NB4 (cell line): Measurements from ENCODE around the gene SLC6A16.

ENCODE experiments used
- DNase-seq: peaks from one replicate; pipeline ENCODE4 v3.0.0; 2010; ENCODE audit warnings: low read depth
- H3K4me3 ChIP-seq: one replicate; pipeline ENCODE4 v1.5.1; 2011; ENCODE audit warnings: mild to moderate bottlenecking, low read depth, low read length, moderate library complexity
- CTCF ChIP-seq: IDR thresholded peaks from one replicate; pipeline ENCODE4 v1.5.1; 2012; ENCODE audit warnings: low read depth, low read length
- MYC ChIP-seq: IDR thresholded peaks from 2 replicates; pipeline ENCODE4 v1.6.1; 2011; ENCODE audit warnings: low read depth, low read length
- POLR2A ChIP-seq: IDR thresholded peaks from 2 replicates; pipeline ENCODE4 v1.6.1; 2011; ENCODE audit warnings: mild to moderate bottlenecking; ENCODE audit not compliant: insufficient read length; ENCODE audit errors: extremely low read depth
- TF ChIP-seq, protein P1 (sequence below): IDR thresholded peaks from 2 replicates; pipeline ENCODE4 v1.6.1; 2011; ENCODE audit warnings: low read depth, low read length

Gene SLC6A16

DNA sequence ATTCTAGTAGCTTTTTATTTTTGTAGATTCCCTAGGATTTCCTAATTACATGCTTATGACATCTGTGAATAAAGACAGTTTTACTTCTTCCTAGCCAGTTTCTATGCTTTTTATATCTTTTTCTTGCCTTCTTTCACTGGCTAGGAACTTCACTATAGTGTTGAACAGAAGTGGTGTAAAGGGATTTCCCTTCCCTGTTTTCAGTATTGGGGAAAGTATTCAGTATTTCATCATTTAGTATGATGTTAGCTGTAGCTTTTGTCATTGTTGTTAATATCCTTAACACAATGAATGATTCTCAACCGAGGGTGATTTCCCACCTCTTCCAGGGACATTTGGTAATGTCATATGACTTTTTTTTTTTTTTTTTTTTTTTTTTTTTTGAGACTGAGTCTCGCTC, 77.3 kb downstream of the SLC6A16 start:
- TF ChIP-seq MYC (no peak), CTCF (no peak), POLR2A (no peak)
- TF ChIP-seq, protein P1, sequence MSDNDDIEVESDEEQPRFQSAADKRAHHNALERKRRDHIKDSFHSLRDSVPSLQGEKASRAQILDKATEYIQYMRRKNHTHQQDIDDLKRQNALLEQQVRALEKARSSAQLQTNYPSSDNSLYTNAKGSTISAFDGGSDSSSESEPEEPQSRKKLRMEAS: no peak
- H3K4me3 ChIP-seq: no peak overlapping the region
- no peak for DNase-seq

- no peak overlapping the region for H3K4me3 ChIP-seq
- no peak for DNase-seq
- TF ChIP-seq CTCF (no peak), POLR2A (no peak), MYC (no peak)
- TF ChIP-seq, protein P1: no peak
Observed at GRCh38 chr19:49244256-49244655, 80.7 kb downstream of the SLC6A16 start.

- no peak for DNase-seq
- no peak for TF ChIP-seq MYC
- TF ChIP-seq, protein P1: no peak
- TF ChIP-seq CTCF: no peak
- TF ChIP-seq POLR2A: no peak
- H3K4me3 ChIP-seq: no peak overlapping the region
Observed at GRCh38 chr19:49243726-49244125, 81.3 kb downstream of the SLC6A16 start.

DNA sequence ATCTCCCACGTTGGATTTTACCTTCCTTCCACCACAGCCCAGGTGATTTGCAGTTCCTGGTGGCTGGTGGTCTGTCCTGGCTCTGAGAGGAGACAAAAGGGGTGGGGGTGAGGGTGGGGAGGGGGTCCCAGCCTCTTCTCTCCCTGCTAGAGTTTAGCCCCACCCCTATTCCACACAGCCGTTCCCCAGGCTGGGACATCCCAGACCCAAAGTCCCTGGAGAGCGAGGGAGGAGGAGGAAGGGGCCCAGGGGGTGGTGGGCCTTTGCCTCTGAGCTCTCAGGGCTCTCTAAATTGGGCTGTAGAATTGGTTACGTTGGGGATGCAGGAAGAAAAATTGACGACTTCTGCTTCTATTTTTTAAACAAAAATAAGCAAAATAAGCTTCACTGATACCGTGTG, 81.9 kb downstream of the SLC6A16 start:
- H3K4me3 ChIP-seq: no peak overlapping the region
- no peak for DNase-seq
- no peak for TF ChIP-seq CTCF
- TF ChIP-seq MYC: no peak
- TF ChIP-seq POLR2A: no peak
- TF ChIP-seq, protein P1: no peak

DNA sequence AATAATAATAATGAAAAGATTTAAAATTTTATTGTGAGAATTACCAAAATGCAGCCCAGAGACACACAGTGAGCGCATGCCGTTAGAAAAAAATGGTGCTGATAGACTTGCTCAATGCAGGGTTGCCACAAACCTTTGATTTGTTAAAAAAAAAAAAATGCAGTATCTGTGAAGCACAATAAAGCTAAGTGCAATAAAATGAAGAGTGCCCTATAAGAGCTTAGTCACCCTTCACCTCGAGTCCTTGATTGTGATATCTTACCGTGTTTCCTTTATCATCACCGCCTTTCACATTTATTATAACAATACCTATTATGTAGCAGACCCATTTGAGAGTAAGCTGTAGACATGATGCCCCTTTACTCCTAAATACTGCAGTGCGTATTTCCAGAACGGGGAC, 83.2 kb downstream of the SLC6A16 start:
- DNase-seq: no peak
- H3K4me3 ChIP-seq: no peak overlapping the region
- TF ChIP-seq, protein P1: no peak
- TF ChIP-seq CTCF (no peak), MYC (no peak), POLR2A (no peak)
